HepG2 (cell line): ENCODE measurements around the gene AGT. TPM values are rescaled to one million over a fixed set of nuclear protein-coding genes. Genes with fewer than 3 reads are reported as not detected.
A peak's percentile ranks its signal among the peaks of the same experiment; 100 is the strongest.

Experiments
- ATAC-seq: fragments of 200-7000 bp; cut with Tn5 transposase; 3 replicates; pipeline ENCODE4 v1.9.1; 2020; ENCODE audit warnings: mild to moderate bottlenecking, moderate library complexity
- BruUV-seq: library from RNA; stranded (reverse); fragments of 400-500 nt; replicated peaks from 2 replicates; lab custom pipeline; 2021; lab: Mats Ljungman, UMichigan
- CTCF ChIA-PET: fragments of 300-600 bp; formaldehyde crosslinking; extraction: SDS; loops from one replicate; lab custom pipeline; 2021; ENCODE audit warnings: low total read pairs, inconsistent platforms, low intra/inter-chr PET ratio; lab: Yijun Ruan, JAX
- POLR2A ChIA-PET: fragments of 350-600 bp; sonication (Branson Sonifier 250); formaldehyde crosslinking; loops from one replicate; lab custom pipeline; 2020; ENCODE audit warnings: antibody characterized with exemption, inconsistent platforms; lab: Yijun Ruan, JAX
- DNase-seq: peaks from one replicate; pipeline ENCODE4 v3.0.0-alpha.2; 2015; ENCODE audit warnings: low spot score
- FAIRE-seq: peaks from 3 replicates; lab custom pipeline; 2011; peaks lifted over from hg19 to GRCh38; lab: Jason Lieb, UNC
- H2AFZ ChIP-seq: one replicate; pipeline ENCODE4 v1.6.1; 2011; ENCODE audit warnings: low read length, inconsistent platforms
- H3K27ac ChIP-seq: fragments of 300-600 bp; 3 replicates; pipeline ENCODE4 v1.8.0; 2011; ENCODE audit warnings: mixed run types, mild to moderate bottlenecking, mixed read lengths, low read length, inconsistent platforms; ENCODE audit not compliant: insufficient read depth; ENCODE audit errors: extremely low read length
- H3K27me3 ChIP-seq, 2 experiments: fragments of 200-600 bp in 1 of 2; 2 replicates in 1 of 2; 3 replicates in 1 of 2; pipeline versions ENCODE4 v1.6.0 to v1.8.0; 2011; ENCODE audit warnings: low read length in 2 of 2, mild to moderate bottlenecking in 2 of 2, moderate library complexity in 2 of 2, inconsistent platforms in 1 of 2; ENCODE audit not compliant: insufficient read depth in 2 of 2, control insufficient read depth in 1 of 2
- H3K36me3 ChIP-seq, 2 experiments: fragments of 200-600 bp in 1 of 2; replicated peaks in 1 of 2; 2 replicates in 1 of 2; 3 replicates in 1 of 2; pipeline versions ENCODE4 v1.5.1 to v1.8.0; 2011; ENCODE audit warnings: low read length in 2 of 2, inconsistent platforms in 1 of 2; ENCODE audit not compliant: insufficient read depth in 2 of 2, control insufficient read depth in 1 of 2
- H3K4me1 ChIP-seq: 2 replicates; pipeline ENCODE4 v1.5.1; 2012; ENCODE audit warnings: low read length, inconsistent platforms; ENCODE audit not compliant: insufficient read depth
- H3K4me2 ChIP-seq: 2 replicates; pipeline ENCODE4 v1.6.0; 2011; ENCODE audit warnings: low read depth, low read length, inconsistent platforms
- H3K4me3 ChIP-seq, 3 experiments: fragments of 200-600 bp in 1 of 3; sonication (generic), shearing (Covaris generic) in 1 of 3; replicated peaks in 1 of 3; 2 replicates each; pipeline ENCODE4 v1.5.1; 2011 to 2016; ENCODE audit warnings: low read length in 3 of 3, inconsistent platforms in 2 of 3, low read depth in 2 of 3, mild to moderate bottlenecking in 2 of 3, control low read depth in 1 of 3, mixed read lengths in 1 of 3; ENCODE audit not compliant: insufficient read depth in 1 of 3
- H3K79me2 ChIP-seq: one replicate; pipeline ENCODE4 v1.6.1; 2011; ENCODE audit warnings: low read length, inconsistent platforms; ENCODE audit not compliant: insufficient read depth
- H3K9ac ChIP-seq: 2 replicates; pipeline ENCODE4 v1.6.0; 2011; ENCODE audit warnings: mild to moderate bottlenecking, low read depth, low read length, inconsistent platforms; ENCODE audit not compliant: insufficient read depth
- H3K9me3 ChIP-seq: 2 replicates; pipeline ENCODE4 v1.5.1; 2012; ENCODE audit warnings: mild to moderate bottlenecking, low read length
- H4K20me1 ChIP-seq: 2 replicates; pipeline ENCODE4 v1.6.0; 2011; ENCODE audit warnings: inconsistent platforms, mild to moderate bottlenecking, low read length, moderate library complexity; ENCODE audit not compliant: insufficient read depth
- AHDC1 ChIP-seq: sonication (generic); formaldehyde crosslinking; IDR thresholded peaks from 2 replicates; pipeline ENCODE4 v1.5.1; 2020; ENCODE audit warnings: mild to moderate bottlenecking, missing genetic modification reagents, borderline replicate concordance
- AKNA ChIP-seq: sonication (generic); formaldehyde crosslinking; IDR thresholded peaks from 2 replicates; pipeline ENCODE4 v1.4.0; 2020; ENCODE audit warnings: missing genetic modification reagents, borderline replicate concordance
- GMEB2 ChIP-seq: IDR thresholded peaks from 2 replicates; pipeline ENCODE4 v1.6.1; 2016; ENCODE audit warnings: missing biosample characterization, missing genetic modification reagents, low read depth
- IKZF5 ChIP-seq: IDR thresholded peaks from 2 replicates; pipeline ENCODE4 v1.6.1; 2018; ENCODE audit warnings: missing genetic modification reagents, mild to moderate bottlenecking, missing compliant biosample characterization
- KDM1A ChIP-seq: IDR thresholded peaks from 2 replicates; pipeline ENCODE4 v1.6.1; 2016; ENCODE audit warnings: missing compliant biosample characterization
- PITX1 ChIP-seq: sonication (generic); formaldehyde crosslinking; IDR thresholded peaks from 2 replicates; pipeline ENCODE4 v1.5.1; 2020; ENCODE audit warnings: mild to moderate bottlenecking, missing genetic modification reagents
- TBX2 ChIP-seq: sonication (generic); formaldehyde crosslinking; IDR thresholded peaks from 2 replicates; pipeline ENCODE4 v1.5.0; 2020; ENCODE audit warnings: missing genetic modification reagents, mild to moderate bottlenecking, borderline replicate concordance
- ZBTB20 ChIP-seq: sonication (generic); formaldehyde crosslinking; IDR thresholded peaks from 2 replicates; pipeline ENCODE4 v1.8.1; 2023; ENCODE audit warnings: missing genetic modification reagents, low read depth, mild to moderate bottlenecking, borderline replicate concordance
- WGBS: methylation state at CpG from one replicate; pipeline ENCODE4 v1.1.6; 2017; ENCODE audit warnings: low lambda C conversion rate; 5-methylcytosine and 5-hydroxymethylcytosine counted together
- in situ Hi-C: cut with HindIII; loops from 2 replicates; pipeline ENCODE4 v1.10.0; 2017; ENCODE audit warnings: low pct_unique_long_range_greater_than_20kb; ENCODE audit not compliant: extremely low pct_ligation_motif_present
- intact Hi-C: fragments of 100-400 bp; cut with micrococcal nuclease; formaldehyde crosslinking; loops from one replicate; pipeline ENCODE4 v1.10.0; 2022; ENCODE audit not compliant: unreplicated experiment
- polyA plus RNA-seq, 8 experiments: library from polyadenylated mRNA; depleted of rRNA in 3 of 8; stranded (reverse) in 7 of 8; unstranded in 1 of 8; fragments of >200 nt; fragmentation: Illumina TruSeq in 4 of 8; extraction: Trizol in 4 of 8; gene quantifications; 2 replicates each; pipeline versions ENCODE4 v1.2.1 to v1.2.3, GENCODE V29; 2011 to 2016; ENCODE audit warnings: low read depth in 4 of 8, missing spikeins in 1 of 8, mixed read lengths in 1 of 8; ENCODE audit not compliant: insufficient read depth in 1 of 8
- total RNA-seq, 5 experiments: library from RNA; depleted of rRNA; stranded (reverse); fragments of >200 nt; fragmentation: Illumina TruSeq; extraction: Trizol; gene quantifications; 2 replicates each; pipeline ENCODE4 v1.2.3, GENCODE V29; 2016; ENCODE audit warnings: low read depth in 1 of 5

Gene AGT
- total and polyA plus RNA-seq, 2 of the 13 experiments (the other 11 are each of a cell fraction or from before 2014, with no cell fraction given): 892 to 2,071 TPM

GRCh38 chr1:230747890-230748800 lies 34.2 kb upstream of the AGT start:
- H3K79me2 ChIP-seq: no peaks in the 10 kb centered on the region
- no peak for FAIRE-seq
- in situ Hi-C loops (no loop called here), intact Hi-C loops (no loop called here)
- CTCF ChIA-PET: no interaction called here
- DNase-seq: no peak
- peak; percentile 3; the same call in 1 of the 3 replicates for ATAC-seq
- H3K4me1 ChIP-seq: peaks cover 94% of the 10 kb centered on the region
- no peak overlapping the region for H2AFZ ChIP-seq
- H4K20me1 ChIP-seq: no peaks in the 10 kb centered on the region
- H3K27ac ChIP-seq: no peak overlapping the region
- POLR2A ChIA-PET: interaction anchor here (1.0 to 1.4 kb wide), 3 partner anchors 17 to 34 kb away, joined by 3 to 6 read pairs (median 5); partner anchors contain the start of gene AGT
- no peak overlapping the region for H3K9ac ChIP-seq
- peak overlapping the region in 1 of 3 experiments; percentile 12; a peak in 1 of 6 replicates for H3K4me3 ChIP-seq
- no peaks in the 10 kb centered on the region for H3K9me3 ChIP-seq
- no TSS peak for BruUV-seq
- H3K27me3 ChIP-seq: no peaks in the 10 kb centered on the region
- 100% methylated on average over 2 of the region's 16 CpGs for WGBS
- no peaks in the 10 kb centered on the region for H3K36me3 ChIP-seq
- H3K4me2 ChIP-seq: peak overlapping the region; percentile 47
- no peak for TF ChIP-seq IKZF5
- TF ChIP-seq AHDC1 (CRISPR knock-in tag): no peak
- no peak for TF ChIP-seq GMEB2
- TF ChIP-seq TBX2 (CRISPR knock-in tag): peak; percentile 51
- TF ChIP-seq KDM1A (CRISPR knock-in tag): peak; percentile 68; the same call in 1 of the 2 replicates
- no peak for TF ChIP-seq AKNA (CRISPR knock-in tag)
- TF ChIP-seq PITX1 (CRISPR knock-in tag): 0 out of 2 replicates have a peak, but pooled peaks have one; percentile 33
- no peak for TF ChIP-seq ZBTB20 (CRISPR knock-in tag)
